GM21619 (cell line): ENCODE measurements around the gene ZSCAN12.
"Not testable (repeated sequence)": the region's sequence is repeated elsewhere in the genome, so short reads cannot be mapped to it uniquely, and the experiment has no call there.

ENCODE experiments used
- ATAC-seq: cut with Tn5 transposase; IDR thresholded peaks from one replicate; pipeline ENCODE4 v1.9.1; 2021; ENCODE audit not compliant: unreplicated experiment

ZSCAN12 gene

GRCh38 chr6:28395918-28396317 lies 3.6 kb downstream of the ZSCAN12 start:
- no peak for ATAC-seq

- ATAC-seq, result no peak
Measured at GRCh38 chr6:28393912-28394662, 5.5 kb downstream of the ZSCAN12 start.

GRCh38 chr6:28390688-28391087 lies 8.9 kb downstream of the ZSCAN12 start:
- no peak for ATAC-seq

- no peak for ATAC-seq
Measured at GRCh38 chr6:28384143-28384533, 15.4 kb downstream of the ZSCAN12 start.

- peak; percentile 84 for ATAC-seq
Measured at GRCh38 chr6:28383235-28384142, 16.1 kb downstream of the ZSCAN12 start.

- ATAC-seq, result no peak
Measured at GRCh38 chr6:28380381-28380780, 19.2 kb downstream of the ZSCAN12 start.

- ATAC-seq, result no peak
Measured at GRCh38 chr6:28378644-28379043, 20.9 kb downstream of the ZSCAN12 start.

- ATAC-seq, result no peak
Measured at GRCh38 chr6:28377879-28378278, 21.7 kb downstream of the ZSCAN12 start.

GRCh38 chr6:28373925-28374324 lies 25.6 kb downstream of the ZSCAN12 start:
- ATAC-seq, result no peak

- ATAC-seq, result peak; percentile 65
Measured at GRCh38 chr6:28371706-28372451, 27.7 kb downstream of the ZSCAN12 start.

GRCh38 chr6:28371280-28371679 lies 28.3 kb downstream of the ZSCAN12 start:
- ATAC-seq, result no peak

GRCh38 chr6:28370440-28370839 lies 29.1 kb downstream of the ZSCAN12 start:
- no peak for ATAC-seq

- ATAC-seq, result no peak
Measured at GRCh38 chr6:28369463-28369862, 30.1 kb downstream of the ZSCAN12 start.

GRCh38 chr6:28368522-28368921 lies 31.0 kb downstream of the ZSCAN12 start:
- no peak for ATAC-seq

GRCh38 chr6:28365590-28365989 lies 34.0 kb downstream of the ZSCAN12 start:
- not testable (repeated sequence) for ATAC-seq

- ATAC-seq, result no peak
Measured at GRCh38 chr6:28360961-28361360, 38.6 kb downstream of the ZSCAN12 start.

GRCh38 chr6:28359562-28359961 lies 40.0 kb downstream of the ZSCAN12 start:
- not testable (repeated sequence) for ATAC-seq

GRCh38 chr6:28357036-28357435 lies 42.5 kb downstream of the ZSCAN12 start:
- no peak for ATAC-seq

- ATAC-seq, result no peak
Measured at GRCh38 chr6:28356666-28357020, 42.9 kb downstream of the ZSCAN12 start.

- peak; percentile 77 for ATAC-seq
Measured at GRCh38 chr6:28355743-28356665, 43.5 kb downstream of the ZSCAN12 start.
